ENCODE data around the gene SERPIND1. TPM values are rescaled to one million over a fixed set of nuclear protein-coding genes. Genes with fewer than 3 reads are reported as not detected.

SERPIND1 gene
- total RNA-seq, 2 donors from 2014 or later: not detected

DNA sequence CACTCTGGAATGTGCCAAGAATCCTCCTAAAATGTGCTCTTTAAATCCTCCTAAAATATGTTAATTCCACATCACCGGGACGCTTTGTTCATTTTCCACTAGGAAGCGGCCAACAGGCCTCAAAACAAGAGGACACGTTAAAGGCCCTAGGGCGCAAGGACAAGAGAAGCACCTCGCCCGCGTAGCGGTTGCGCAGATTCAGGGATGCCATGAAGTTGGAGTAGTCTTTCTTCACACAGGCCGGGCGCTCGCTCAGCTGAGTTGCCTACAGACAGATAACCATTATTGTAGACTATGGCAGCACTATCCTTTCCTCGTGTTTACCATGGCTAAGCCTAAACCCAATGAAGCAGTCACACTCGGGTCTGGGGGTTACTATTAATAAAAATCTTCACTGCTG, 29.5 kb upstream of the SERPIND1 start:
- Histone ChIP-seq H3K9me3 (no peaks in the 10 kb centered on the region), H3K27me3 (no peaks in the 10 kb centered on the region), H3K4me1 (no peaks in the 10 kb centered on the region), H3K4me3 (no peak overlapping the region), H3K36me3 (replicated peaks in 1 of 2; ENCODE audit: insufficient read depth in 1 of 2, low read depth in 2 of 2) (peaks cover 0 to 8% of the 10 kb centered on the region in 2 donors), H3K27ac (no peak overlapping the region)
- WGBS, 2 donors: 90 to 93% methylated on average over 12 to 15 of the region's 15 CpGs
- no peak for DNase-seq
- intact Hi-C loops (cut with DNase I): no loop called here
- no peak for ATAC-seq
- TF ChIP-seq POLR2A (IDR thresholded peaks at IDR 0.05): no peak
- TF ChIP-seq, protein P1, sequence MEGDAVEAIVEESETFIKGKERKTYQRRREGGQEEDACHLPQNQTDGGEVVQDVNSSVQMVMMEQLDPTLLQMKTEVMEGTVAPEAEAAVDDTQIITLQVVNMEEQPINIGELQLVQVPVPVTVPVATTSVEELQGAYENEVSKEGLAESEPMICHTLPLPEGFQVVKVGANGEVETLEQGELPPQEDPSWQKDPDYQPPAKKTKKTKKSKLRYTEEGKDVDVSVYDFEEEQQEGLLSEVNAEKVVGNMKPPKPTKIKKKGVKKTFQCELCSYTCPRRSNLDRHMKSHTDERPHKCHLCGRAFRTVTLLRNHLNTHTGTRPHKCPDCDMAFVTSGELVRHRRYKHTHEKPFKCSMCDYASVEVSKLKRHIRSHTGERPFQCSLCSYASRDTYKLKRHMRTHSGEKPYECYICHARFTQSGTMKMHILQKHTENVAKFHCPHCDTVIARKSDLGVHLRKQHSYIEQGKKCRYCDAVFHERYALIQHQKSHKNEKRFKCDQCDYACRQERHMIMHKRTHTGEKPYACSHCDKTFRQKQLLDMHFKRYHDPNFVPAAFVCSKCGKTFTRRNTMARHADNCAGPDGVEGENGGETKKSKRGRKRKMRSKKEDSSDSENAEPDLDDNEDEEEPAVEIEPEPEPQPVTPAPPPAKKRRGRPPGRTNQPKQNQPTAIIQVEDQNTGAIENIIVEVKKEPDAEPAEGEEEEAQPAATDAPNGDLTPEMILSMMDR (IDR thresholded peaks at IDR 0.05): no peak

DNA sequence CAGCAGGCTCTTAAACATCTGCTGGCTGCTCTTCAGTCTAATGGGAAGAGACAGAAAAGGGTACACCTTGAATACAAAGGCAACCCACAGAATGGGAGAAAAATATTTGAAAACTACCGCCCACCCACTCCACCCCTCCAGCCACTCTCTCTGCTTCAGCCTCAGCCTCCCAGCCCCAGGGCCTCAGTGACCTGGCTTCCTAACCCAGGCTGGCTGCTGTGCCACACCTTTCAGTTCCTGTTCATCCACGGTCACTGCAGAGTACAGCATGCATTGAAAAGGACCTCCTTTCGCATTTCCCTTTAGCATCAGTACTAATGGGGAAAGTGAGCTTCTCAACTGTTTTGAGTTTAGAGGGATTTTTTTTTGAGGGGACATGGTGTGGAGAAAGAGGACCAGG, 28.8 kb upstream of the SERPIND1 start:
- intact Hi-C loops (cut with DNase I): no loop called here
- no peak for ATAC-seq

DNA sequence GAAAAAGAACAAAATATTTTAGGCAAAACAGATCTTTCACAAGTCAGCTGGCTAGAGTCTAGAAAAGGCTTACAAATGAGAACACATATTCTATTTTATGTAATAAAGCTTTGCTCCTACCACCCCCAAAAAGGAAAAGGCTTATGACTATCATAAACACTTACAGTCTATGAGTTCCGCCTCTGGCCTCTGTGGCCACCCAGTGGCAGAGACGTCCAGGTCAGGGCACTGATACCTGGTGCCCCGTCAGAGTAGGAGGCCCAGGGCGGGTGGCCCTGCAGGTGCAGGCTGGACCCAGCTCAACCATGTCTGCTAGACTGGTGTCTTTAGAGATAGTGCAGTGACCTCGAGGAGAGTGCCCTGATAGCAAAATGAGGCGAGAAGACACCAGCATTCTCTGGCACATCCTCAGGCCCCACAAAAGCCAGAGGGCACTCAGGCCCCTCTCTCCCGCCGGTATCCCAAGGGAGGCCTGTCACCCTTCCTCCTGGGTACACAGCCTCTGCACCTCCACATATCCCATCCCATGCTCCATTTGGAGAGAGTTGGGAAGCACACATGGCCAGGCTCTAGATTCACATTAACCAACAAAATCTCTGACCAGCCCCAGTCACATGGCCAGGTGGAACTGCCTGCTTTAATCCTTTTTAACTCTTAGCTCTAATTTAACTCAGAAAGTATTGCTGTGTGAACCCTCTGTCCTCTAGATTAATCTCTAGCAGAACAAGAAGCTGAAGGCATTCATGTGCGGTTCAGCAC, 27.3 kb upstream of the SERPIND1 start:
- ATAC-seq: no peak
- intact Hi-C loops (cut with DNase I): no loop called here
- H3K27ac ChIP-seq: no peak overlapping the region

More for the DNA sequence above, 28.8 kb upstream of the SERPIND1 start:
- TF ChIP-seq POLR2A (IDR thresholded peaks at IDR 0.05): no peak
- TF ChIP-seq, protein P1 (IDR thresholded peaks at IDR 0.05): no peak
- DNase-seq: no peak
- Histone ChIP-seq H3K4me1 (no peaks in the 10 kb centered on the region), H3K36me3 (replicated peaks in 1 of 2; ENCODE audit: insufficient read depth in 1 of 2, low read depth in 2 of 2) (peaks cover 0 to 8% of the 10 kb centered on the region in 2 donors), H3K9me3 (no peaks in the 10 kb centered on the region), H3K4me3 (no peak overlapping the region), H3K27me3 (no peaks in the 10 kb centered on the region), H3K27ac (no peak overlapping the region)
- 87 to 97% methylated on average over 3 of the region's 3 CpGs for WGBS, 2 donors

DNA sequence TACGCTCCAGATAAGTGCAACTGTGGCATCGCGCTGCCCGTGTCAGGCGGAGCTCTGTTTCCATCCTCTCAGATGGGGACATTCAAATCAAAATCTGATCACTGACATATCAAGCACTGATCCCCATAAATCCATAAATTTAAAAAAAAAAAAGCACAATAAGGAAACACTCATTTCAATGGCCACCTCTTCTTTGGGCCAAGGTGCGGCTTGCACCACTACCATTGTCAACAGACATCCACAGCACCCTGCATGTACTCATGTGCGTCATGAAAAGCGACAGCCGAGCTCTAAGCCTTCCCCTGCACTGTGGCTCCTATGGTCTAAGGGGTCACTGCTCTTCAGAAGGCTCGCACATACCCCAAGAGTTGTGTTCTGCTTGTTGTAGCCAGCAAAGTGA, 26.7 kb upstream of the SERPIND1 start:
- Histone ChIP-seq H3K27ac (no peak overlapping the region), H3K4me3 (no peak overlapping the region), H3K36me3 (replicated peaks in 1 of 2; ENCODE audit: insufficient read depth in 1 of 2, low read depth in 2 of 2) (peaks cover 0 to 11% of the 10 kb centered on the region in 2 donors), H3K9me3 (no peaks in the 10 kb centered on the region), H3K27me3 (no peaks in the 10 kb centered on the region), H3K4me1 (no peaks in the 10 kb centered on the region)
- intact Hi-C loops (cut with DNase I): no loop called here
- TF ChIP-seq POLR2A (IDR thresholded peaks at IDR 0.05): no peak
- TF ChIP-seq, protein P1 (IDR thresholded peaks at IDR 0.05): no peak
- 92 to 97% methylated on average over 10 of the region's 10 CpGs for WGBS, 2 donors
- ATAC-seq: no peak
- no peak for DNase-seq

More for the DNA sequence above, 27.3 kb upstream of the SERPIND1 start:
- H3K9me3 ChIP-seq: no peaks in the 10 kb centered on the region
- 85 to 91% methylated on average over 9 of the region's 9 CpGs for WGBS, 2 donors
- no peak overlapping the region for H3K4me3 ChIP-seq
- no peaks in the 10 kb centered on the region for H3K4me1 ChIP-seq
- peaks cover 0 to 11% of the 10 kb centered on the region in 2 donors for H3K36me3 ChIP-seq (replicated peaks in 1 of 2; ENCODE audit: insufficient read depth in 1 of 2, low read depth in 2 of 2)
- DNase-seq: no peak
- TF ChIP-seq POLR2A (IDR thresholded peaks at IDR 0.05): no peak
- TF ChIP-seq, protein P1 (IDR thresholded peaks at IDR 0.05): no peak
- no peaks in the 10 kb centered on the region for H3K27me3 ChIP-seq

DNA sequence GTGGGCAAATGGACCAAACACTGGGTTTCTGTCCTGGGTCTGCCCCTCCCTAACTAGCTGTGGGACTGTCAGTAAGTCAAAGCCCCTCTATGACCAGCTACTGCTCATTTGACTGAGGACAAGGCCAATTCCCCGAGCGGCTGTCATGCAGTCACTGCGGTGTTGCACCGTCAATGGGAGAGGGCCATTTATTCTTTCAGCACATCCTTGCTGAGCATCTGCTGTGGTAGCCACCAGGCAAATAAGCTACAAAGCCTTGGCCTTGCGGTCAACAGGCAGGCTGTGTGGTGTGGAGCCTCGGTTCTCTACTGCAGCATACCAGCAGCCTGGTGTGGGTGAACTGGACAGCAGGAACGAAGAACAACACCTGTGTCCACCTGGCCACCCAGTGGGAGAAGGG, 25.8 kb upstream of the SERPIND1 start:
- ATAC-seq: no peak

More for the DNA sequence above, 25.8 kb upstream of the SERPIND1 start:
- Histone ChIP-seq H3K4me3 (no peak overlapping the region), H3K36me3 (replicated peaks in 1 of 2; ENCODE audit: insufficient read depth in 1 of 2, low read depth in 2 of 2) (peaks cover 0 to 11% of the 10 kb centered on the region in 2 donors), H3K27me3 (no peaks in the 10 kb centered on the region), H3K27ac (no peak overlapping the region), H3K4me1 (no peaks in the 10 kb centered on the region), H3K9me3 (no peaks in the 10 kb centered on the region)
- no peak for DNase-seq
- TF ChIP-seq POLR2A (IDR thresholded peaks at IDR 0.05): no peak
- TF ChIP-seq, protein P1 (IDR thresholded peaks at IDR 0.05): no peak
- 94% methylated on average over 7 of the region's 7 CpGs; no CpG with 5 or more reads in 1 of the 2 donors for WGBS, 2 donors
- intact Hi-C loops (cut with DNase I): no loop called here
